LNCaP clone FGC (cell line): ENCODE measurements around the gene UBE4A.
A peak's percentile ranks its signal among the peaks of the same experiment; 100 is the strongest.

ENCODE experiments used
- DNase-seq: peaks from one replicate; pipeline ENCODE4 v3.0.0-alpha.2; 2011; ENCODE audit warnings: low read depth
- H3K4me3 ChIP-seq: 2 replicates; pipeline ENCODE4 v1.5.1; 2011; ENCODE audit warnings: mild to moderate bottlenecking, low read depth, low read length, control low read depth
- CTCF ChIP-seq: IDR thresholded peaks from 2 replicates; pipeline ENCODE4 v1.5.1; 2012; ENCODE audit warnings: mild to moderate bottlenecking; ENCODE audit not compliant: control insufficient read depth, insufficient read depth; ENCODE audit errors: extremely low read depth

UBE4A gene

GRCh38 chr11:118374729-118375128 lies 15.3 kb downstream of the UBE4A start:
- no peak for DNase-seq
- TF ChIP-seq CTCF, result no peak
- no peak overlapping the region for H3K4me3 ChIP-seq

GRCh38 chr11:118375978-118376377 lies 16.6 kb downstream of the UBE4A start:
- H3K4me3 ChIP-seq, result no peak overlapping the region
- TF ChIP-seq CTCF, result no peak
- DNase-seq, result no peak

GRCh38 chr11:118379497-118379896 lies 20.1 kb downstream of the UBE4A start:
- no peak overlapping the region for H3K4me3 ChIP-seq
- peak; percentile 87 for DNase-seq
- TF ChIP-seq CTCF, result no peak

- no peak for DNase-seq
- no peak for TF ChIP-seq CTCF
- H3K4me3 ChIP-seq, result no peak overlapping the region
These were observed 21.2 kb downstream of the UBE4A start for GRCh38 chr11:118380571-118380970.

GRCh38 chr11:118382954-118383353 lies 23.6 kb downstream of the UBE4A start:
- TF ChIP-seq CTCF, result no peak
- no peak for DNase-seq
- H3K4me3 ChIP-seq, result no peak overlapping the region

- no peak for DNase-seq
- H3K4me3 ChIP-seq, result no peak overlapping the region
- TF ChIP-seq CTCF, result no peak
These were observed 24.3 kb downstream of the UBE4A start for GRCh38 chr11:118383657-118384056.

- no peak for DNase-seq
- H3K4me3 ChIP-seq, result no peak overlapping the region
- TF ChIP-seq CTCF, result no peak
These were observed 36.7 kb downstream of the UBE4A start for GRCh38 chr11:118396097-118396501.
